Prostate gland (tissue), 2 donors: ENCODE data around the gene THSD7A.

Experiments used
- CTCF ChIP-seq, 4 experiments: fragments of 200-600 bp in 2 of 4; fragments of 450-650 bp in 2 of 4; sonication (generic) in 2 of 4; IDR thresholded peaks; 1 replicate in 3 of 4; 2 replicates in 1 of 4; pipeline ENCODE4 v1.5.1; 2016 to 2019; ENCODE audit warnings: antibody characterized with exemption in 4 of 4, mild to moderate bottlenecking in 2 of 4, moderate library complexity in 2 of 4
- POLR2A ChIP-seq: fragments of 450-650 bp; IDR thresholded peaks from one replicate; pipeline ENCODE4 v1.6.1; 2016; ENCODE audit warnings: antibody characterized with exemption, mild to moderate bottlenecking

- TF ChIP-seq POLR2A (no peak), CTCF (IDR thresholded peaks at IDR 0.05) (no peak)
These were observed 353.1 kb downstream of the THSD7A start for GRCh38 chr7:11478882-11479281.
